NCI-H446 treated with DMSO at 0.1 percent for 48 hours (cell line): ENCODE measurements around the gene GTPBP2.
A peak's percentile ranks its signal among the peaks of the same experiment; 100 is the strongest.
"Not testable (repeated sequence)": the region's sequence is repeated elsewhere in the genome, so short reads cannot be mapped to it uniquely, and the experiment has no call there.

Source experiments
- DNase-seq: peaks from one replicate; lab custom pipeline; 2025; lab: John Stamatoyannopoulos, UW

The GTPBP2 gene

GRCh38 chr6:43623880-43624785 is 4.9 kb downstream of the GTPBP2 start:
- no peak for DNase-seq

GRCh38 chr6:43622541-43622940 is 6.5 kb downstream of the GTPBP2 start:
- no peak for DNase-seq

DNA sequence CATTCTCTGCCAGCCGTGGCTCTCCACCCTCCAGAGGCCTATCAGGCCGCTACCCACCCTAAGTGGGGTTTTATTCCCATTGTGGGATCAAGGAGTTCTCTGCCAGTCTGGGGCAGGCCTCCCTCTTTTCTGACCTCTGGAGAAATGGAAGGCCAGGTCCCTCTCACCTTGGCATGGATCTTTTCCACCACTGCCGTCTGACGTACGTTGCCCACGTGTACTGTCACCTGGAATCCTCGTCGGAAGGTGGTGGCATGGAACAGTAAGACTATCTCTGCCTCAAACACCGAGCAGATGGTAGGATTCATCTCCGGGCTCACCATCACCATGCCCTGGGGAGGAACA is 7.3 kb downstream of the GTPBP2 start:
- DNase-seq: no peak

DNA sequence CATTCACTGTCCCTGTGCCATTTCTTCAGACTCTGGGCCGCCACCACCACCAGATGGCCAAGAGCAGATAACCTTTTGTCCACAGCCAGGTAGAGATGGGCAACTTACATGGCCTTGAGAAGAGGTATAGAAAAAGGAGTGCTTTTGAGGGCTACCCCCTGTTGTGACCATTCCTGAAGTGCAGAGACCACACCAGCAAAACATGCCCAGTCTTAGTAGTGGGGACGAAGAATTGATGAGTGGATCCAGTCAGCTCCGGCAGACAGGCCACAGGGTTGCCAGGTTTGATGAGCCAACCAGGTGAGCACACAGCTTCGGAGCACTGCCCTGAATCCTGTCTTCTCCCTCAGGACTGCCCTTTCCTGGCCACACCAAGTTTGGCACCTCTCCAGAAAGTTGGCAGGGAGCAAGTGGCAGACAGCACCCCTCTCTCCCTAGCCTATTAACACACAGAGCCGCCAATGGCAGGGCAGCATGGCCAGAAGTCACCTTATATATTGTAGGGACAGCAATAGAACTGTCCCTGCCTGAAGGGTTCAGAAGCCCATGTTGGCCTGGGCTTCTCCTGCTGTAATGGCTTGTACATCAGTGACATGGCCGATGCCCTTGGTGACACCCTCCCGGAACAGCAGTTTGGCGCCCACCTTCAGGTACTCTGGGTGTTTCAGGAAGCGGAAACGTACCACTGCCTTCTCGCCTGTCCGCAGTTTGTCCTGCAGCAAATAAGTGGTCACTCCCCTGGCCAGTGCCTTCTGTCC is 7.8 kb downstream of the GTPBP2 start:
- no peak for DNase-seq

DNA sequence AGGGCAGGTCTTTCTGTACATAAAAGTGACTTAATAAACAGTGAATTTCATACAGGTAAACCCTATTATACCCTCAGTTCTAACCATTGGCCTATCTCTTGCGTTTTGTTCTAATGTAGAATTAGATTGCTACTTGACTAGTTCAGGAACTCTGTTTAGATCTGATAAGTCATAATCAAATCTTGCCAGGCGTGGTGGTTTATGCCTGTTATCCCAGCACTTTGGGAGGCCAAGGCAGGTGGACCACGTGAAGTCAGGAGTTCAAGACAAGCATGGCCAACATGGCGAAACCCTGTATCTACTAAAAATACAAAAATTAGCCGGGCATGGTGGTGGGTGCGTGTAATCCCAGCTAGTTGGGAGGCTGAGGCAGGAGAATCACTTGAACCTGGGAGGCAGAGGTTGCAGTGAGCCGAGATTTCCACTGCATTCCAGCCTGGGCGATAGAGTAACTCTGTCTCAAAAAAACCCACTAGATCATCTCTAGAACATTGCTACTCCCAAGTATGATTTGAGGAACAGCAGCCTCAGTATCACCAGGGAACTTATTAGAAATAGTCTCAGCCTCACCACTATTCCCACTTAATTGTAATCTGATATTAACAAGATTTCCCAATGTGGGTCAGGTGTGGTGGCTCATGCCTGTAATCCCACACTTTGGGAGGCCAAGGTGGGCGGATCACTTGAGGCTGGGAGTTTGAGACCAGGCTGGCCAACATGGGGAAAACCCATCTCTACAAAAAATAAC is 12.2 kb downstream of the GTPBP2 start:
- no peak for DNase-seq

DNA sequence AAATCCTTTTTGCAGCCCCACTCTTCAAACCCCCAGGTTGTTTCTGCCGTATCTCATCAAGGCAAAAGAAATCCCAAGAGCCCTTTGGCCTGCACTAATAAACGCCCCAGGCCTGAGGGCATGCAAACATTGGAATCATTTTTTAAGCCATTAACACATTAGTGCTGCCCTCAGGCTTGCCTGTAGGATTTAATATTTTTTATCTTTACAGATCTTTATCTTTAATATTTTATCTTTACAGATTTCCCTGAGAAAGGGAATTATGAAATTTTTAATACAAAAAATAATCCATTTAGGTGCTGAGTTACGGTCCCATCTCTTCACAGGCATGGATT is 14.7 kb downstream of the GTPBP2 start:
- no peak for DNase-seq

DNA sequence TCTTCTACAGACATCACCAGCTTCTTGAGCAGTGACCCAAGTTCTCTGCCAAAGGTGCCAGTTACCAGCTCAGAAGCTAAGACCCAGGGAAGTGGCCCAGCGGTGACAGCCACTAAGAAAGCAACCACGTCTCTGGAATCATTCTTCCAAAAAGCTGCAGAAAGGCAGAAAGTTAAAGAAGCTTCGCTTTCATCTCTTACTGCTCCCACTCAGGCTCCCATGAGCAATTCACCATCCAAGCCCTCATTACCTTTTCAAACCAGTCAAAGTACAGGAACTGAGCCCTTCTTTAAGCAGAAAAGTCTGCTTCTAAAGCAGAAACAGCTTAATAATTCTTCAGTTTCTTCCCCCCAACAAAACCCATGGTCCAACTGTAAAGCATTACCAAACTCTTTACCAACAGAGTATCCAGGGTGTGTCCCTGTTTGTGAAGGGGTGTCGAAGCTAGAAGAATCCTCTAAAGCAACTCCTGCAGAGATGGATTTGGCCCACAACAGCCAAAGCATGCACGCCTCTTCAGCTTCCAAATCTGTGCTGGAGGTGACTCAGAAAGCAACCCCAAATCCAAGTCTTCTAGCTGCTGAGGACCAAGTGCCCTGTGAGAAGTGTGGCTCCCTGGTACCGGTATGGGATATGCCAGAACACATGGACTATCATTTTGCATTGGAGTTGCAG is 15.2 kb downstream of the GTPBP2 start:
- no peak for DNase-seq

GRCh38 chr6:43610431-43610830 is 18.6 kb downstream of the GTPBP2 start:
- DNase-seq: no peak

DNA sequence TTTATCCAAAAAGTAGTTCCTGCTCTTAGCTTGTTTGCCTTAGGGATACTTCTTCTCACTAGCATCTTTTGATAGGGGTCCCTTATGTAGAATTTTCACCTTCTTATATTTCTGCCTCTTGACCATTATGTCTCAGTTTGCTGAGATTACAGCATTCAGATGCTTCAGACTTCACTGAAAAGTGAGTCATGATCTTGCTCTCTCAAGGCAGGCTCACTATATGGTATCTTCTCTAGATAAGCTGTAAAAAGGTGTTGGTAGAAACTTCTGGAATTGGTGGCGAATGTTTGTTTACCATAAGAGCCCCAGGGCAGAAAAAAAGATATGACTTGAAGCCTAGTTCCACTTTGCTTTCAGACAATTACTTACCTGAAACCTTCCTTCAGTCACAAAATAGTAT is 19.7 kb downstream of the GTPBP2 start:
- DNase-seq: no peak

- DNase-seq: no peak
Measured at GRCh38 chr6:43608807-43609206, 20.3 kb downstream of the GTPBP2 start.

GRCh38 chr6:43608310-43608763 is 20.7 kb downstream of the GTPBP2 start:
- peak; percentile 66 for DNase-seq

DNA sequence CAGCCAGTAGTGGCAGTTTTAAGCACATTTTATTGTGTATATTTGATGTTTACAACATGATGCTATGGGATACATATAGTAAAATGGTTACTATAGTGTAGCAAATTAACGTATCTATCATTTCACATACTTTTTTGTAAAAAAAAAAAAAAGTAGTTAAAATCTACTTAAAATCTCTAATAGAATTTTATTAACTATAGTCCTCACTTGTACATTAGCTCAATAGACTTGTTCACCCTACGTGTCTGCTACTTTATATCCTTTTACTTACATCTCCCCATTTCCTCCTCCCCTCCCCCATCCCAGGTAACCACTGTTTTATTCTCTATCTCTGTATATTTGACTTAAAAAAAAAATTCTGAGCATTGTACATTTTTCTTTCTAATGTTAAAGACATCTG is 23.0 kb downstream of the GTPBP2 start:
- DNase-seq: no peak

GRCh38 chr6:43604174-43604573 is 24.9 kb downstream of the GTPBP2 start:
- no peak for DNase-seq

- no peak for DNase-seq
Measured at GRCh38 chr6:43600595-43600994, 28.5 kb downstream of the GTPBP2 start.

GRCh38 chr6:43593938-43594337 is 35.1 kb downstream of the GTPBP2 start:
- no peak for DNase-seq

- DNase-seq: not testable (repeated sequence)
Measured at GRCh38 chr6:43589564-43589963, 39.5 kb downstream of the GTPBP2 start.

DNA sequence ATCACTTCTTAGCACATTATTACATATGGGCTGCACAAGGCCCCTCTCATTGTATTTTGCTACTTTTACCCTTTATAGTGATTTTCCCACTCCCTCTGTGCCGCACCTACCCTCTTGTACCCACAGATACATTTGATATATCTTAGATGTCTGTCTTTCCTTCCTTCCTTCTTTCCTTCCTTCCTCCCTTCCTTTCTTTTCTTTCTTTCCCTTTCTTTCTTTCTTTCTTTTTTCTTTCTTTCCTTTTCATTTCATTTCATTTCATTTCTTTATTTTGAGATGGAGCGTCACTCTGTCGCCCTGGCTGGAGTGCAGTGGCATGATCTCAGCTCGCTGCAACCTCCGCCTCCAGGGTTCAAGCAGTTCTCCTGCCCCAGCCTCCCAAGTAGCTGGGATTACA is 40.9 kb downstream of the GTPBP2 start:
- DNase-seq: no peak

DNA sequence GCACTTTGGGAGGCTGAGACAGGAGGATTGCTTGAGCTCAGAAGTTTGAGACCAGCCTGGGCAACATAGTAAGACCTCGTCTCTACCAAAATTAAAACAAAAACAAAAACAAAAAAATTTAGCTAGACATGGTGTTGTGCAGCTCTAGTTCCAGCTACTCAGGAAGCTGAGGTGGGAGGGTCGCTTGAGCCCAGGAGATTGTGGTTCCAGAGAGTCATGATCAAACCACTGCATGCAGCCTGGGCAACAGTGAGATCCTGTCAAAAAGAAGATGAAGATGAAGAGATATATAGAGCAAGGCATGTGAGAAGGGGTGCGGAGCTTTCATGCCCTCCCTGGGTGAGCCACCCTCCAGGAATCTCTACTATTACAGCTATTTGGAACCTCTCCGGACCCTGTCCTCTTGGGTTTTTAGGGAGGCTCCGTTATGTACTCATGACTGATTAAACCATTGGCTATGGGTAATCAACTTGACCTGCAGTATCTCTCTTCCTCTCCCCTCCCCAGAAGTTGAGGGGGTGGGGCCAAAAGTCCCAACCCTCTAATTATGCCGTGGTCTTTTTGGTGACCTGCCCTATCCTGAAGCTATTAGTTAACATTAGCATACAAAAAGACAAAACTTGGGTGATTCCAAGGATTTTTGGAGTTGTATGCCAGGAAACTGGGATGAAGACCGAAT is 44.0 kb downstream of the GTPBP2 start:
- no peak for DNase-seq

- DNase-seq: no peak
Measured at GRCh38 chr6:43582911-43583310, 46.2 kb downstream of the GTPBP2 start.

- DNase-seq: no peak
Measured at GRCh38 chr6:43579171-43579570, 49.9 kb downstream of the GTPBP2 start.

DNA sequence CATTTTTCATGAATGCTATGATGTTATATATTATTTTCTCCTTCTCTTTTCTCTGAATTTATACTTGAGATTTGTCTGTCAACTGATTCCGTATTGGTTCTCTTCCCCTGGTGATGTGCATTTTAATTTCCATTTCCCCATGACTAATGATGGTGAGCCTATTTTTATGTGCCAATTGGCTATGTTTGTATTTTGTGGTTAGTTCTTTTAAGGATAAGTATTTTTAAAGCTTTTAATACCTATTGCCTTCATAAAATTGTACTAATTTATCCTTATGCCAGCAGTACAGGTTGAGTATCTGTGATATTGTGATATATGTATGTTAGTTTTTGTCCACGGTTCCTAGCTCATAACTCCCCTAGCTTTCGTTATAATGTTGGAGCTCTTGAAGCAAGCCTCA is 50.3 kb downstream of the GTPBP2 start:
- no peak for DNase-seq
